ENCODE measurements around the gene PSG2.
"Not testable (repeated sequence)": the region's sequence is repeated elsewhere in the genome, so short reads cannot be mapped to it uniquely, and the experiment has no call there.

DNA sequence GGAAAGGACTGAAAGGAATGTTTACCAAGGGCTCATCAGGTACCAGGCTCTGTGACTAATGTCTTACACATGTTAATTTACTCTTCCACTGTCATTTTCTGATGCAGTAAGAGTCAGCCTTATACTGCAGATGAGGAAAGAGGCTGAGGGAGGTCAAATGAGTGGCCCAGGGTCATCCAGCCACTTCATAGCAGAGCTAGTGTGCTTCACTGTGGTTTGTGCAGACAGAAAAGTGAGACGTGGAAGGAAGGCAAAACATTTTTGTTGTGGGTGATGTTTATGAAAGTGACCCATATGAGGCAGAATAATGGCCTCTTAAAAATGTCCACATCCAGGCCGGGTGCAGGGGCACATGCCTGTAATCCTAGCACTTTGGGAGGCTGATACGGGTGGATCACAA is 22.2 kb downstream of the PSG2 start:
- TF ChIP-seq CTCF (IDR thresholded peaks at IDR 0.05; ENCODE audit: poor library complexity); EZH2 (IDR thresholded peaks at IDR 0.05; ENCODE audit: borderline replicate concordance): not testable (repeated sequence)

Data from hepatocyte (in vitro differentiated cells).